CD4-positive, alpha-beta T cell treated with Interleukin-15 for 1 hour (primary cell): ENCODE measurements around the gene HDAC4.

Experiments used
- DNase-seq: peaks from one replicate; pipeline ENCODE4 v3.0.0-alpha.2; 2020

HDAC4 gene

DNA sequence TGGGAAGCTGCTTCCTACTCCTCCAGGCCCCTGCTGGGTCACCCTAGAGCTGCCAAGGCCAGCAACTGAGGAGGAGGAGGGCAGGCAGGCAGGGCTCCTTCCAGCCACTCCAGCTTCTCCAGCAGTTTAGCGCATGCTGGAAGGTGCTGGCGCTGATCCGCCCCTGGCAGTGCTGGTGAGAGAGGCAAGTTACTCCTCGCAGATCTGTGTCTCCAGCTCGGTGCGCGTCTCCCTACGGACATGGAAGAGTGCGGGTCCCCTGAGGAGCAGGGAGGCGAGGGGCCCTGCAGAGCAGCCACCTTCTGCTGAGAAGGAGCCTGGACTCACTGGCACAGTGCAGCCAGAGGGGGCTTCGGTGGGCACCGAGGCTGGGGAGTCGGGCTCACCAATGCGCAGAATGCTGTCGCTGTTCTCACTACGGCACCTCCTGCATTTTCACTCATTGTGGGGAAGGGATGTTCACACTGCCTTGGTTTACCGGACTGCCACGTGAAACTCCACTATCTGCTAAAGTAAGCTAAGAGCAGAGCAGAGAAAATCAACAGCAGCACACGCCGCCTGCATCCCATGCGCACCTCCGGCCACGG lies 206.0 kb downstream of the HDAC4 start:
- DNase-seq = no peak

DNA sequence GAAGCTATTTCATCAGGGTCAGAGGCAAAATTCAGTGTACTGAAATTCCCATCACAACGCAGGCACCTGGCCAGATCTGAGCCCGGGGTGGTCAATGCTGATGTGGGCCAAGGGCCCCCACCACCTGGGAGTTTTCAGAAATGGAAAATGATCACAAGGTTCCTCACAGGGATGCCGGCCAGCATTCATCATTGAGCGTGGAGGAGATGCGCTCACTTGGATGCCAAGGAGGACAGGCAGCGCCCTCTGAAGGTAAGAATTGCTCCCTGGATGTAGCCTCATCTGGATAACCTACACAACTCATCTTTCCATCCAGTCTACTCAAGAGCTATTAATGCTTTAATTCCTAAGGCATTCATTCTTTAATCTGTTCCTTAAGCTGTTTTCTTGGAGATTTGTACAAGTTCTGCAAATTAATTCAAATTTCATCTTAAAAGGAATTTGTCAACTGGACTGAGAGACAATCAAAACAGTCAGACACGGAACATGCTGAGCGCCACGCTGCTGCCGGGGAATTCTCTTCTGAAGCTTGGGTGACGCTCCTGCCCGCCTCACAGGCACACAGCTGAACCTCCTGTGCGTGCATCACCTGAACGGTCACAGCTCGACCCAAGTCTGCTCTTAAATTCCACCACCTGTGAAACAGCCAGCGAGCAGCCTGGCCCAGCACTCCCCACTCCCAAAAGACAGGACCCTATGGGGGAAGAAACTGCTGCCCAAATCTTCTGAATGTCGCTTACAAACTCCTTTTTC lies 206.7 kb downstream of the HDAC4 start:
- no peak for DNase-seq

DNA sequence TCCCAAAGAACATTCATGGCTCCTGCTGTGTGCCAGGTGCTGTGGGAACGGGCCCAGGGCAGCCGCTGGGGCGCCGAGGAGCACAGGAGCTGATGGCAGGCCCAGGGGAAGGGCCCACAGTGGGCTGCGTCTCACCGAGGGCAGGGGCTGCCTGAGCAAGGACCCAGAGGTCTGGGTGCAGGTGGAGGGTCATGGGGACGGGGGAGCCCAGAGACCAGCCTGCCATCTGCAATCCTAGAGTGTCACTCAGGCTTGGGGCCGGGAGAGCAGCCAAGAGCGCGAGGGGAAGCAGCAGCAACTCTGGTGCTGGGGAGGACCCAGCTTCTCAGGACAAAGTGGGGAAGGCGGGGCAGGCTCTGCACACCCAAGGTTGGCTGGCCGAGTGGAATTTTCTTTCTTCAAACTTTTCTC lies 207.4 kb downstream of the HDAC4 start:
- DNase-seq = no peak

DNA sequence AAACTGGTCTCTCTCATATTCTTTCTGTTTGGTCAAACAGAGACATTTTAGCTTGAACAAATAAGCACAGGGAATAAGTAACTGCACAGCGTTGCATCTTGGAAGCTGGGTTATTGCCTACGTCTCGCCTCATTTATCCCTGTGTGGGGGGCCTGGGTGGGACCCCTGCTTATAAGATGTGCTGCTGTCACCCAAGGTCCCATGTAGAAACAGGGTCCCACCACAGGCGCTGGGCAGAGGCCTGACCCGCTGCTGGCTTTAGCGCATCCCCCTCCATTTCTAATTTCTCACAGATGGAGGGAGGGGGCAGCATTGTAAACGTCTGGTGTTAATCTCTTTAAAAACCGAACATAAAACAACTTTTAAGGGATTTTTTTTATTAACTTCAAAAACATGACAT lies 207.8 kb downstream of the HDAC4 start:
- no peak for DNase-seq

DNA sequence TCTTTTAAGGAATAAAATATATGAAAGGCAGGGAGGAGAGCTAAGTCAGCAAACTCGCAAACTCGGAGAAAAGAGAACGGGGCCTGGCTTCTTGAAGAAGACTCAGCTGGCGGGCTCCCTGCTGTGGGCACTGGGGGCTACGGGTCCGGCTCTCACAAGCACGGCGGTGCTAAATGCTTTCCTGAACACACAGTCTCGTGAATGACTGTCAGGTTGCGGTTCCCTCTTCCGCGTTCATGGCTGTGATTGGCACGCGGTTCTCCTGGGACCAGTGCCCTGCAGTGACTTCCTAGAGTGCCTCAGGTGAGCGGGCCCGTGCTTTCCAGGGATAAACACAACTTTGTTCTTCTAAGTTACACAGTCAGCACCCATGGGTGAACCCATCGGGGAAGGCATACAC lies 208.4 kb downstream of the HDAC4 start:
- DNase-seq = no peak

DNA sequence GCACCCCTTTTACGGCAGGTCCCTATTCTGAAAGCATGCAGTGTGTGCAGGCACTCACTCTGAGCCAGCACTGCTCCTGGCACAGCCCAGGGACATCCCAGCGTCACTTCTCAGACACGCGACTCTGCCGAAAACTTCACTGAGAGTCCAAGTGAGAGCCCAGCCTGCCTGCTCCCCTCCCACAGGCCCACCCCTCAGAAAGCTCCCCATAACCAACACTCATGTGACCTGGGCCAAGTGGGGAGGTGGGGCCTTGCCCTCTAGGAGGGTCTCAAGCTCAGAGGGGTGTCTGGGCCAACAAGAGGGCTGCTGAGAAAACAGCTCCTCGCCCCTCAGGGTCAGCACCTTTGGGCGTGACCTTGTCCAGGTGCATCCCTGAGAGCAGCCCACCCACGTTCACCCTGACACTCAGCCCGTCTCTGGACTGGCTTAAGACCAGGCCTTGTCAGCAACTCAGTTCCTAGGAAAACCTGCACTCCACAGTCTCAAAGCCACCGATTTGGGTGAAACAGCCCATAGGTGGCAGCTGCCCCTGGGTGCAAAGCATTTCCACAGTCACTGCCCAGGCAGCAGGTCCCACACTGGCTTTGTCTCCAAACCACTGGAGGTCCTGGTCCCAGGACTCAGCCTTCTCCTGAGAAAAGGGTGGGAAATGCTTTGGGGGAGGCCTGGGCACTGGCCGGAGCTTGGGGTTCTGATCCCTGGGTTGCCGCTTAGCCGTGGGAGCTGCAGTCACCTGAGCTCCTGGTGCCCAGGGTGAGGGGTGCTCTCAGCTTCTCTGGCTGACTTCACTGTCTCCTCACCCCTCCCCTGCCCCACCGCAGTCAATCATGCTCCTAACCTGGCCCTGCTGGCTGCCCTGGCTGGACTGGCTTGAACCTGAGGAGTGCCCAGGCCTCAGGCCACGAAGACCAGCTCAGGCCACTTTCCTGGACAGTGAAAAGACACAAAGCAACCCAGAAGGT lies 209.6 kb downstream of the HDAC4 start:
- DNase-seq = no peak

- no peak for DNase-seq
Observed at GRCh38 chr2:239190361-239190760, 210.5 kb downstream of the HDAC4 start.

GRCh38 chr2:239189711-239190131 lies 211.1 kb downstream of the HDAC4 start:
- DNase-seq = no peak

- no peak for DNase-seq
Observed at GRCh38 chr2:239188536-239188935, 212.3 kb downstream of the HDAC4 start.

DNA sequence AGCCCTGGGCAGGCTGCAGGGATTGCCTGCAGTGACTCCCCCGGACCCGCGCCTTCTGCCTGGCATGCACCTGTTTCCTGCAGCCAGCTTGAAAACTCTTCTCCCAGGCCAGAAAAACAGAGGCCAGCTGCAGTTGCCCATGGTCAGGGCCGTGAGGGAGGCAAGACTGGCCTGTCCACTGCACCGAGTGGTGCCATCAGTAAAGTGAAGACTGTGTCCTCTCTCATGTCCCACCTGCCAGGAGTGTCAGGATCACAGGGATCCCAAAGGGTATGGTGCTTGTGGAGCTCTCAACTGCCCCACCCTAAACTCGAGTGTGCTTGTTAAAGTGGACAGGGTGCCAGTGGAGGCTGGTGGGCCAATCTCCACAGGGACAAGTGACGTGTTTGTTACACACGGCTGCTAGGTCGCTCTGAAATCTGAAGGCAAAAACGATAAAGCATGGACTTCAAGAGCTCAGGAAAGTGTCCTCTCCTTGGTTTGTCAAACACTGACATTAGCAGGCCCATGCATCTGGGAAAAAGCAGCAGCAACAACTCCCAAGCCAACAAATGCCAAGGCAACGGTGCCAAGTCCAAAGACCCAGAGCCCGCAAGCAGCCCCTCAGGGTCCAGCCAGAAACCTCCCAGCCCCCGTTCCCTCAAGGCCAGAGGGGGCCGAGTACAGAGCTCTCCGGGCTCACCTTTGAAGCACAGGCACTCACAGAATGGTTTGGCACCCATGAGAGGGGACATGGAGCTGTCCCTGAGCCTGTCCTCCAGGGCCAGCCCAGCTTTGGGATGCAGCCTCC lies 213.2 kb downstream of the HDAC4 start:
- no peak for DNase-seq

DNA sequence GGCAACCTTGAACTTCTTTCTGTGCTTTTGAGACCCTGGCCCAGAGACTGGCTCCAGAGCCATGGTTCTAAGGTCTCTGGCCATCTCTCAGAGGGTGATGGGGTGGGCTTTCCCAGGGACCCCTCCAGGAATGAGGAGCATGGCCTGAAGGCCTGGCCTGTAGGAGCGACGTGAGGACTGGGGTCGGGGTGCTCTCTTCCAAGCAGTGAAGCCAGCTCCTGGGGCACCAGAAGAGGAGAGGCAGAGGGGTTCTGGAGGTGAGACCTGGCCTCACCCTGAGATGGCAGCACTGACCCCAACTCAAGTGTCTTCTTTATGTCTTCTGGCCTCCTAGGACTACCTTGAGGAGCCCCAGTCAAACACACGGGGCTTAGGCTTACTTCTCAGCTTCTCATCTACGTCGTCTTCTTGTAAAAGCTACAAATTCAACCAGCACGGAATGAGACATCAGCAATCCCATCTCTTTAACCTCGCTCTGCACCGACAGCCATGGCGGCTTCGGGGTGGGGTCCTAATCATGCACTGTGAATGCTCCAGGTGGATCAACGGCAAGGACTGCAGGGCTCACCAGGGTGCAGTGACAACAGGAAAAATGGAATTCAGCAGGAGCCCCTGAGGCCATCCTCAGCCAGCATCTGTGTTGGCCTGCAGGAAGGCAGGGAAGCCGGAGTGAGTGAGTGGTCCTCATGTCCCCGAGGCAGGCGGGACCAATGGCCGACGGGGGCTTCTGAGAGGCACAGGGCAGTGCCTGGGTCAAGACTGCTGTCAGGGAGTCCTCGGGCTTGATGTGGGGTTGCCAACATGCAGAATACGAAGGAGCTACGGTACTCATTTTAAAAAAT lies 214.1 kb downstream of the HDAC4 start:
- no peak for DNase-seq

DNA sequence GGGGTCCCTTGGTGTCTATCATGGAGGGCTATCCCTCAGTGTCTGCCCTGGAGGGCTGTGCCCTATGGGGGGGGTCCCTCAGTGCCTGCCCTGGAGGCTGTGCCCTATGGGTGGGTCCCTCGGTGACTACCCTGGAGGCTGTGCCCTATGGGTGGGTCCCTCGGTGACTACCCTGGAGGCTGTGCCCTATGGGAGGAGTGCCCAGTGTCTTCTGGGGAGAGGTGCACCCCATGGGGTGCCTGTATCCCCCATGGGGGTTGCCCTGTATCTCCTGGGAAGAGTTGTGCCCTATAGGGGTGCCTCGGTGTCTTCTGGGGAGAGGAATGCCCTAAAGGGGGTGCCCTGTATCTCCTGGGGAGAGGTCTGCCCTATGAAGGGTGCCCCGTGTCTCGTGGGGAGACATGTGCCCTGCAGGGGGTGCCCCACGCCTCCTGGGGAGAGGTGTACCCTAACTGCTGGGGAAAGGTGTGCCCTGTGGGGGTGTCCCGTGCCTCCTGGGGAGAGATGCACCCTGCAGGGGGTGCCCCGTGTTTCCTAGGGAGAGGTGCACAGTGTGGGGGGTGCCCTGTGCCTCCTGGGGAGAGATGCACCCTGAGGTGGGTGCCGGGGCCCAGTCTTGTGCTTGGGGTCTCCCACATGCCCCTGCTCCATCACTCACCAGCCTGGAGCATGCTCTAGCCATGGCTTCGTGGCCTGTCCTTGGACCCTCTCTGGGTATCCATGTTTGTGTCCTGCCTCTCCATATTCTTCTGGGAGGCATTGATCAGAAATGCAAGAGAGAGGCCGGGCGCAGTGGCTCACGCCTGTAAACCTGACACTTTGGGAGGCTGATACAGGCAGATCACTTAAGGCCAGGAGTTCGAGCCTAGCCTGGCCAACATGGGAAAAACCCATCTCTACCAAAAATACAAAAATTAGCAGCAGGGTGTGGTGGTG lies 215.6 kb downstream of the HDAC4 start:
- no peak for DNase-seq

DNA sequence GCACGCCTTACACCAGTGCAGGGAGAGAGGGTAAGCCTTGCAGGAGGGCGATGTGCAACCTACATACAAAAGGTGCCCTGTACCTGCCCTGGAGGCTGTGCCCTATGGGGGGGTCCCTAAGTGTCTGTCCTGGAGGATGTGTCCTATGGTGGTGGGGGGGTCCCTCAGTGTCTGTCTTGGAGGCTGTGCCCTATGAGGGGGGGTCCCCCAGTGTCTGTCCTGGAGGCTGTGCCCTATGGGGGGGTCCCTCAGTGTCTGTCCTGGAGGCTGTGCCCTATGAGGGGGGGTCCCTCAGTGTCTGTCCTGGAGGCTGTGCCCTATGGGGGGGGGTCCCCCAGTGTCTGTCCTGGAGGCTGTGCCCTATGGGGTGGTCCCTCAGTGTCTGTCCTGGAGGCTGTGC lies 216.6 kb downstream of the HDAC4 start:
- no peak for DNase-seq

DNA sequence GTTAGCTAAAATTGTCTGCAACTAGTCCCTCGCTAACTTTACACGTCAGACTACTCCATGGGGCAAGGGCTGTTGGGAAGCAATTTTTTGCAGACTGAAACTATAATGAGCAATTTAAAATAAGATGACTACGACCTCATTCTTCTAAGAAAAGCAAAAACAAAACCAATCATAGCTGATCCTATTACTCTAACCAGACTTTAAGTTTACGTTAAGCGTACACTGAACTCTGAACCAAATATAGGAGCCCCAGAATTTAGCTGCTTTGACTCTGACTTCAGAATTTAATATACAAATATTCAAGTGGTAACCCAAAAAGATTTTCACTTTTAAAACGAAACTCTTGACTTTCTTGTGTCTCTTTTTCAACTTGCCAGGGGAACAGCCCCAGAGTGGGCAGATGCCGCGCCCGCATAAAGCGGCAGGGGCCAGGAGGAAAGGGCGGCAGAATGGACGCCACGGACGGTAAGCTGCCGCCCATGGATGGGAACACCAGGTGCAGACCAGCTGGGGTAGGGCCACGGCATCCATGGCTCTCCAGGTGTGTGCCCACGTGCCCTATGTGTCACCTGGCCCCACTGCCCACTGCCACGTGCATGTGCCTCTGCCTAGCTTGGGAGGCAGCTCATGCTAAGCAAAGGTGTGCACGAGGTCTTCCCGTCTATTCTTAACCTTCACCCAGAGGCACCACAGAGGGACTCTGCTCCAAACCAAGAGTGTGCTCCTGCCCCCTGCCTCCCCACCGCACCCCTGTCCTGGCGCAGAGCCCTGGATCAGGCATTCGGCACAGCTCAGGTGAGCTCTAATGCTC lies 217.6 kb downstream of the HDAC4 start:
- no peak for DNase-seq

GRCh38 chr2:239181903-239182581 lies 218.8 kb downstream of the HDAC4 start:
- DNase-seq = no peak

- DNase-seq = no peak
Observed at GRCh38 chr2:239181074-239181902, 219.5 kb downstream of the HDAC4 start.

DNA sequence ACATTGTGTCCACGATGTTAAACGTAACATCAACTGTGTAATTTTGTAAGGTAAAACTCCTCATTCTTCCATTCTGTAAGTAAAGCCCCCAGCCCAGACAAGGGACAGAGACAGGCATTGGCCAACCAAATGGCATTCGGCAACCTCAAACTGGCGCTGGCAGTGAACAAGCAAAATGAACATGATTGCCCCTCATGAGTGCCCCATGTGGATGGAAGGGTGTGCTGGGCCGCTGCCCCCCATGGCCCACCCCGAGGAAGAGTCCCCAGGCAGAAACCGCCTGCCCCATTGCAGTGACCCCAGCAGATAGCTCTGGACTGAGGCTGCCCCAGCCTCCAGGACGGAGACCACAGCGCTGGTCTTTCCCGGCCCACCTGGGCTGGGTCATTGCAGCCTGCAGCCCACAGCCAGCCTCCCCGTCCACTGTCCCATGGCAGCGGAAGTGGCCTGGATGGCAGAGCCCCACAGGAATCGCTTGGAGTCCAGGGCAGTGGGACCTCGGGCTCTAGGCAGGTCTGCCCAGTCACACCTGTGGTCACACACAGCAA lies 220.2 kb downstream of the HDAC4 start:
- no peak for DNase-seq

DNA sequence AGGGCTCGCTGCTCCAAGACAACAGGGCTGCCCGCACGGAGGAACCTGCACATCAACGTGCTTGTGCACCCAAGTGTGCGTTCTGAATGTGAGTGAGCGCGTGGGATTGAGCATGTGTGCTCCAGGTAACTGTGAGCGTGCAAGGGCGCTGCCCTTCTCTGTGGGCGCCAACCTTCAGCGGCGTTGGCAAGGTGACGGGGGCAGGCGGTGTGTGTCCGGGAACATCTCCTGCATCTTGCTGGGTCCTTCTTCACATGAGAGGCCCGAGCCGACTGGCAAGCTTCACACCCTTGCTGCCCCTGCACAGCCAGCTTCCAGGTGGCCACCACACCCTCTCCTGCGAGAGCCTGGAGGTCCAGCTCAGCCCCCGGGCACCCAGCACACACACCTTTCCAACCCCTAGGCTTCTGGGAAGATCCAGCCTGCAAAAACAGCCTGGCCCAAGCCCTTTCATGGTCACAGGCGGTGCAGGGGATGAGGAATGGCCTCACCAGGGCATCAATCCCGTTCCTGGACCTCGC lies 220.9 kb downstream of the HDAC4 start:
- DNase-seq = no peak
